Nephron progenitor cell (in vitro differentiated cells): ENCODE measurements around the gene CCDC34.
A peak's percentile ranks its signal among the peaks of the same experiment; 100 is the strongest.

Experiments used
- DNase-seq: peaks from one replicate; pipeline ENCODE4 v3.0.0; 2021
- H3K27ac Mint-ChIP-seq: 2 replicates; pipeline ENCODE4 v1.8.0; 2021; ENCODE audit warnings: mild to moderate bottlenecking, moderate library complexity, mixed read lengths
- H3K27me3 Mint-ChIP-seq: 2 replicates; pipeline ENCODE4 v1.8.0; 2021; ENCODE audit warnings: mild to moderate bottlenecking, low read depth, mixed read lengths; ENCODE audit not compliant: poor library complexity
- H3K36me3 Mint-ChIP-seq: 2 replicates; pipeline ENCODE4 v1.8.0; 2021; ENCODE audit warnings: low read depth, mixed read lengths
- H3K4me1 Mint-ChIP-seq: 2 replicates; pipeline ENCODE4 v1.8.0; 2021; ENCODE audit warnings: mixed read lengths
- H3K4me3 Mint-ChIP-seq: 2 replicates; pipeline ENCODE4 v1.8.0; 2021; ENCODE audit warnings: mild to moderate bottlenecking, moderate library complexity, mixed read lengths
- H3K9me3 Mint-ChIP-seq: 2 replicates; pipeline ENCODE4 v1.8.0; 2021; ENCODE audit warnings: mild to moderate bottlenecking, moderate library complexity, mixed read lengths
- TF ChIP-seq, protein P1 (sequence below): fragments of 200-600 bp; sonication (generic); IDR thresholded peaks from 2 replicates; pipeline ENCODE4 v1.5.0; 2021; ENCODE audit warnings: antibody characterized with exemption

CCDC34 gene

GRCh38 chr11:27379449-27379848 lies 16.4 kb upstream of the CCDC34 start:
- Mint-ChIP-seq H3K27ac (peak overlapping the region; percentile 59), H3K27me3 (no peaks in the 10 kb centered on the region), H3K9me3 (no peaks in the 10 kb centered on the region), H3K4me1 (peaks cover 10% of the 10 kb centered on the region), H3K4me3 (no peak overlapping the region), H3K36me3 (peaks cover 78% of the 10 kb centered on the region)
- DNase-seq = no peak
- TF ChIP-seq, protein P1, sequence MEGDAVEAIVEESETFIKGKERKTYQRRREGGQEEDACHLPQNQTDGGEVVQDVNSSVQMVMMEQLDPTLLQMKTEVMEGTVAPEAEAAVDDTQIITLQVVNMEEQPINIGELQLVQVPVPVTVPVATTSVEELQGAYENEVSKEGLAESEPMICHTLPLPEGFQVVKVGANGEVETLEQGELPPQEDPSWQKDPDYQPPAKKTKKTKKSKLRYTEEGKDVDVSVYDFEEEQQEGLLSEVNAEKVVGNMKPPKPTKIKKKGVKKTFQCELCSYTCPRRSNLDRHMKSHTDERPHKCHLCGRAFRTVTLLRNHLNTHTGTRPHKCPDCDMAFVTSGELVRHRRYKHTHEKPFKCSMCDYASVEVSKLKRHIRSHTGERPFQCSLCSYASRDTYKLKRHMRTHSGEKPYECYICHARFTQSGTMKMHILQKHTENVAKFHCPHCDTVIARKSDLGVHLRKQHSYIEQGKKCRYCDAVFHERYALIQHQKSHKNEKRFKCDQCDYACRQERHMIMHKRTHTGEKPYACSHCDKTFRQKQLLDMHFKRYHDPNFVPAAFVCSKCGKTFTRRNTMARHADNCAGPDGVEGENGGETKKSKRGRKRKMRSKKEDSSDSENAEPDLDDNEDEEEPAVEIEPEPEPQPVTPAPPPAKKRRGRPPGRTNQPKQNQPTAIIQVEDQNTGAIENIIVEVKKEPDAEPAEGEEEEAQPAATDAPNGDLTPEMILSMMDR = no peak

DNA sequence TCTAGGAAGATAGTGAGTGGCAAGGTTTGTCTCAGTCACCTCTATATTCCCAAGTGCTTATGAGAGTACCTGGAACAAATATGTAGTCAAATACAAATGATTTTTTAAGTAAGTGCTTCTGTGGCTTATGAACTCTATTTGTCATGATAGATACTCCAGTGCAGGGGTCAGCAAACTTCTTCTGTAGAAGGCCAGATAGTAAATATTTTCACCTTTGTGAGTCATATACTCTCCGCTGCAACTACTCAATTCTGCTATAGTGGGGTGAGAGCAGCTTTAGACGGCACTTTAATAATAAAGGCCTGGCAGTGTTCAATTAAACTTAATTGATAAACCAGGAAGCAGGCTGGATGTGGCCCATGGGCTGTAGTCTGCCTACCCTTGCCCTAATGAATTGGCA lies 12.4 kb upstream of the CCDC34 start:
- TF ChIP-seq, protein P1 = no peak
- no peaks in the 10 kb centered on the region for H3K9me3 Mint-ChIP-seq
- DNase-seq = no peak
- no peaks in the 10 kb centered on the region for H3K4me1 Mint-ChIP-seq
- peak overlapping the region; percentile 24 for H3K27ac Mint-ChIP-seq
- no peak overlapping the region for H3K4me3 Mint-ChIP-seq
- H3K36me3 Mint-ChIP-seq = peaks cover 84% of the 10 kb centered on the region
- H3K27me3 Mint-ChIP-seq = no peaks in the 10 kb centered on the region

DNA sequence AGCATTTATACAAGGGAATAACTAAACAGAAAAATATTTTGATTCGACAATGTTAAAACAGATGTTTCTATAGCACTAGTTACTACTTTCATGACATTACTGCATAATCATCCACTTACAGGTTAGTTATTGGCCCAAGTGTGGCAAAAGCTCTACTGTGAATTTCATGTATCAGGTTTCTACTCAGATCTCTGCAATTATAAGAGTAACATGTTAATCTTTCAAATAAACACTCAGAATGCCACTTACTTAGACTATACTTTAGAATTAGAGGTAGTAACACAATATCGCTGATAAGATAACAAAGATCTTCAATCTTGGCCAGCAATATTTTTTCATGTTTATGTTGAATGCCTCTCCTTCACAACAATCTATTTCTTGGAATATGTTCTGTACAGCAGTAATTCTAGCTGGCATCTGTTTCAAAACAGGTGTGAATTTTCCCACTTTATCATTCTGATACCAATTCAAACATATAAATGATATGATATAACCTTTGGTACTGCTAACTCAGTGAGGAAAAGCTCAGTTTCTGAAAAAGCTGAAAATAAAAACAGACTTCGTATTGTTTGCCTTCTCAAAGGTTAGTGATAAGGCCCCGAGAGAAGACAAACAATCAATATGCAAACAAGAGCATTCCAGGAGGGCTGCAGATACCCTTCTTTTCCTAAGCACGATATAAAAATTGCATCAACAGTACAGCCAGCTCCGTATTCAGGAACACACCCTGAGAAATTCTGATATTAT lies 11.0 kb upstream of the CCDC34 start:
- Mint-ChIP-seq H3K9me3 (no peaks in the 10 kb centered on the region), H3K4me1 (no peaks in the 10 kb centered on the region), H3K27me3 (no peaks in the 10 kb centered on the region), H3K4me3 (no peak overlapping the region), H3K36me3 (peaks cover 77% of the 10 kb centered on the region), H3K27ac (no peak overlapping the region)
- no peak for DNase-seq
- TF ChIP-seq, protein P1 = no peak

DNA sequence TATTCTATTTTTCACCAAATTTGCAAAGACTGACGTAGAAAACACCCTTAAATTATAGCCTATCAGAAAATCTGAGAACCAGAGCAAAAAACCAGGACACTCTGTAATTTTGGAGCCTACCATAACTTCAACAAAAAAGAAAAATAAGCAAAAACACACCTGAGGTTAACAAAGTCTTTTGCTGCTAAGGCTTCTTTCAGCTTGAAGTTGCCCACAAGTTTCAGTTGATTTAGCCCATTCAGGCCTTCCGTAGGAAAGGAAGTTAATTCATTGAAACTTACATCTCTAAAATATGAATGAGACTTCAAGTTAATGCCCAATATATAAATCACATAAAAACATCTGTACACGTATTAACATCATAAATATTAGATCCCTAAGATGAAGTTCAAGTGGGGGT lies 10.4 kb upstream of the CCDC34 start:
- no peaks in the 10 kb centered on the region for H3K4me1 Mint-ChIP-seq
- peaks cover 77% of the 10 kb centered on the region for H3K36me3 Mint-ChIP-seq
- H3K27ac Mint-ChIP-seq = no peak overlapping the region

DNA sequence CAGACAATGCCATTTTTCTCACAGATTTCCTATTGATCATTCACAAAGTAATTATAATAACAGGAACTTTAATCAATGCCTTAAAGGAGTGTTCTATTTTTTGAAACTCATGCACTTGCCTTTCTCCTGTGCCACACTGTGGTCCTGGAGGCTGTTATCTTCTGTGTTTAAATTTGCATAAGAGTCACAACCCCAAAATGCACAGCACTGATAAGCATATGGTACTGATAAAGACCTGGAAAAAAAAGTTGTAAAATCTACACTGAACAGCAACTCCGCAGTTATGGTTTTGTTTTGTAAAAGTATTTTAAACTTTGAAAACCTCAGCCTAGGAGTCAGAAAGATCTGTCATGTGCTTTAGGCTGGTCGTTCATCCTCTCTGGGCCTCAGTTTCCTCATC lies 9.1 kb upstream of the CCDC34 start:
- Mint-ChIP-seq H3K4me3 (no peak overlapping the region), H3K27ac (no peak overlapping the region), H3K9me3 (no peaks in the 10 kb centered on the region), H3K27me3 (no peaks in the 10 kb centered on the region), H3K36me3 (peaks cover 81% of the 10 kb centered on the region), H3K4me1 (peaks cover 9% of the 10 kb centered on the region)
- no peak for DNase-seq
- TF ChIP-seq, protein P1 = no peak

More for the DNA sequence above, 10.4 kb upstream of the CCDC34 start:
- DNase-seq = no peak
- TF ChIP-seq, protein P1 = no peak
- H3K27me3 Mint-ChIP-seq = no peaks in the 10 kb centered on the region
- no peak overlapping the region for H3K4me3 Mint-ChIP-seq
- H3K9me3 Mint-ChIP-seq = no peaks in the 10 kb centered on the region

- no peak for DNase-seq
- TF ChIP-seq, protein P1 = no peak
- Mint-ChIP-seq H3K4me3 (no peak overlapping the region), H3K36me3 (peaks cover 79% of the 10 kb centered on the region), H3K4me1 (peaks cover 9% of the 10 kb centered on the region), H3K27ac (no peak overlapping the region), H3K9me3 (no peaks in the 10 kb centered on the region), H3K27me3 (no peaks in the 10 kb centered on the region)
Measured at GRCh38 chr11:27371489-27371888, 8.5 kb upstream of the CCDC34 start.
